RWPE2 (cell line): Measurements from ENCODE around the gene KPTN.

ENCODE experiments used
- ATAC-seq: fragments of 200-7000 bp; cut with Tn5 transposase; 3 replicates; pipeline ENCODE4 v1.9.1; 2021; ENCODE audit warnings: low read depth
- DNase-seq: peaks from one replicate; pipeline ENCODE4 v3.0.0-alpha.2; 2020; ENCODE audit warnings: low spot score
- H3K27ac ChIP-seq: fragments of 450-650 bp; 2 replicates; pipeline ENCODE4 v1.5.1; 2017; ENCODE audit warnings: mild to moderate bottlenecking; ENCODE audit not compliant: poor library complexity, severe bottlenecking
- H3K27me3 ChIP-seq: fragments of 250-450 bp; sonication (Bioruptor Pico); 2 replicates; pipeline ENCODE4 v1.5.1; 2021; ENCODE audit warnings: mild to moderate bottlenecking, moderate library complexity; ENCODE audit not compliant: insufficient read depth, poor library complexity, severe bottlenecking
- H3K36me3 ChIP-seq: fragments of 250-450 bp; sonication (Bioruptor Pico); 2 replicates; pipeline ENCODE4 v1.5.1; 2020; ENCODE audit warnings: low read depth, mild to moderate bottlenecking, moderate library complexity
- H3K4me1 ChIP-seq: fragments of 250-450 bp; sonication (Bioruptor Pico); 2 replicates; pipeline ENCODE4 v1.5.1; 2021; ENCODE audit warnings: mild to moderate bottlenecking, moderate library complexity; ENCODE audit not compliant: insufficient read depth, poor library complexity, severe bottlenecking
- H3K4me3 ChIP-seq: fragments of 250-450 bp; sonication (Bioruptor Pico); 2 replicates; pipeline ENCODE4 v1.5.1; 2021; ENCODE audit warnings: mild to moderate bottlenecking, moderate library complexity; ENCODE audit not compliant: severe bottlenecking
- H3K9me3 ChIP-seq: fragments of 250-450 bp; sonication (Bioruptor Pico); 2 replicates; pipeline ENCODE4 v1.5.1; 2021; ENCODE audit warnings: mild to moderate bottlenecking, moderate library complexity; ENCODE audit not compliant: severe bottlenecking
- TF ChIP-seq, protein P1 (sequence below): fragments of 450-650 bp; IDR thresholded peaks from one replicate; pipeline ENCODE4 v1.5.1; 2017; ENCODE audit warnings: mild to moderate bottlenecking, moderate library complexity; ENCODE audit not compliant: poor library complexity, severe bottlenecking

The KPTN gene

DNA sequence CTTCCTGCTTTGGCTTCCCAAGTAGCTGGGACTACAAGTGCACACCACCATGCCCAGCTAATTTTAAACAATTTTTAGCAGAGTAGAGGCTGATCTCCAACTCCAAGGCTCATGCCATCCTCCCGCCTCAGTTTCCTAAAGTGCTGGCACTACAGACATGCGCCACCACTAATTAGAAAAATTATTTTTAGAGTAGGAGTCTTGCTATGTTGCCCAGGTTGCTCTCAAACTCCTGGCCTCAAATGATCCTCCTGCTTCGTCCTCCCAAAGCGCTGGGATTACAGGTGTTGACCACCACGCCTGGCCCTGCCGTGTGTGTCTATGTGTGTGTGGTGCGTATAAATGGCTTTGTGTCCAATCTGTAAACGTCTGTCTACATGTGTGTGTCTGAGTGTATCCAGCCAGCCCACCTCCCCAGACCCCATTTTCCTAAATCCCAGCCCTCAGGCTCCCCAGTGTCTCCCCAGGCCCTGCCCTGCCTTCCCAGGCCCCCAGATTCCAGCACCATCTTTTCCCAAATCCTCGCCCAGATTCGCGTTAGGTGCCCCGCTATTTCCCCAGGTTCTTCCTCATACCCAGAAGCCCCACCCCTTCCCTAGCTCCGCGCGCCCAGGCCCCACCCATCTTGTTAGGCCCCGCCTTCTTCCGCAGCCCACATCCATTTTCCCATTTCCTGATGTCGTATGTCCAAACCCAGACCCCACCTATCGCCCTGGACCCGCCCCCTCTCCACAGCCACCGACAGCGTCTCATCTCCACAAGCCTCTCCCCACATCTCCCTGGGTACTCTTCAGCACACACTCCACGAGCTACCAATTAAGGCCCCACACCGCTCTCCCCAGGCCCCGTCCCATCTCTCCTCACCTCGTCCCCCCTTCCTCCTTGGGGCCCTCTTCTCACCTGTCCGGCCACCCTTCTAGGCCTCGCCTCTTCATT, 37.2 kb downstream of the KPTN start:
- H3K27ac ChIP-seq: peak overlapping the region; percentile 34
- TF ChIP-seq, protein P1, sequence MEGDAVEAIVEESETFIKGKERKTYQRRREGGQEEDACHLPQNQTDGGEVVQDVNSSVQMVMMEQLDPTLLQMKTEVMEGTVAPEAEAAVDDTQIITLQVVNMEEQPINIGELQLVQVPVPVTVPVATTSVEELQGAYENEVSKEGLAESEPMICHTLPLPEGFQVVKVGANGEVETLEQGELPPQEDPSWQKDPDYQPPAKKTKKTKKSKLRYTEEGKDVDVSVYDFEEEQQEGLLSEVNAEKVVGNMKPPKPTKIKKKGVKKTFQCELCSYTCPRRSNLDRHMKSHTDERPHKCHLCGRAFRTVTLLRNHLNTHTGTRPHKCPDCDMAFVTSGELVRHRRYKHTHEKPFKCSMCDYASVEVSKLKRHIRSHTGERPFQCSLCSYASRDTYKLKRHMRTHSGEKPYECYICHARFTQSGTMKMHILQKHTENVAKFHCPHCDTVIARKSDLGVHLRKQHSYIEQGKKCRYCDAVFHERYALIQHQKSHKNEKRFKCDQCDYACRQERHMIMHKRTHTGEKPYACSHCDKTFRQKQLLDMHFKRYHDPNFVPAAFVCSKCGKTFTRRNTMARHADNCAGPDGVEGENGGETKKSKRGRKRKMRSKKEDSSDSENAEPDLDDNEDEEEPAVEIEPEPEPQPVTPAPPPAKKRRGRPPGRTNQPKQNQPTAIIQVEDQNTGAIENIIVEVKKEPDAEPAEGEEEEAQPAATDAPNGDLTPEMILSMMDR: no peak
- peak overlapping the region; percentile 32 for H3K4me3 ChIP-seq
- H3K36me3 ChIP-seq: no peaks in the 10 kb centered on the region
- H3K9me3 ChIP-seq: no peaks in the 10 kb centered on the region
- peaks cover 23% of the 10 kb centered on the region for H3K27me3 ChIP-seq
- peak; percentile 86 for DNase-seq
- ATAC-seq: peak; percentile 77
- peaks cover 3% of the 10 kb centered on the region for H3K4me1 ChIP-seq

DNA sequence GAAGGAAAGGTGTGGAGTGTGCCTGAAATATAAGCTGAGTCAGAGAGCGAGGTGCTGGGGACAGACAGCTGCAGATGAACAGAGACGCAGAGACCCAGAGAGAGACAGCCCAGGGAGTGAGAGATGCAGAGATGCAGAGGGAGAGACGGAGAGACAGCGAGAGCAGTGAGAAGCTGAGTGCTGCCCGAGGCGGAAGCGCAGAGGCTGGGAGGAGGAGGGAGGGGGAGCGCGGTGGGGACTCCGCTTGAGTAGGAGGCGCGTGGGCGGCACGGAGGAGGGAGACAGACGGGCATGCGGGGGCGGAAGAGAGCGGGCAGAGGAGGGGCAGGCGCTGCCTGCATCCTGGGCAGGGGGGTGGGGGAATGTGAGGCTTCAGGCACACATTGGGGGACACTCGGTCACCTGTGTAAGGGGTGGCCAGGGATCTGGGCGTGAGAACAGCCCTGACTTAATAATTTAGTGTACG, 38.0 kb downstream of the KPTN start:
- DNase-seq (no peak), ATAC-seq (no peak)
- Histone ChIP-seq H3K4me1 (peaks cover 3% of the 10 kb centered on the region), H3K36me3 (no peaks in the 10 kb centered on the region), H3K27ac (no peak overlapping the region), H3K4me3 (no peak overlapping the region), H3K27me3 (peaks cover 23% of the 10 kb centered on the region), H3K9me3 (no peaks in the 10 kb centered on the region)
- TF ChIP-seq, protein P1: no peak

DNA sequence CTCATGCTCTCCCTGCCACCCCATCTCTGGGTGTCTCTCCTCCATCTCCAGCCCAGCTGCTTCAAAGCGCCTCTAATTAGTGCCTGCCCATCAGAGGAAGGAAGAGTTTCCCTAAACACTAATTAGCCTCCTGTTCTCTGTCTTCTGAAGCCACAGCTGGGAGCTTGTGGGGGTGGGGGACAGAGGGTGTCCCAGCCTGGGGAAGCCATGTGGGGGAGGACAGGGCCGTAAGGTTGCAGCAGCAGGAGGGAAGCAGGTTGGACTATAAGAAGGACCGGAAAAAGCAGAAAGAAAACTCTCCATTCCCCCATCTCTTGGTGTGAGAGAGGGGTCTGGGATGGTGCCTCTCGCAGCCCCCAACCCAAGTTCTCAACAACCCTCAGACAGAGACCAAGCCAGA, 38.5 kb downstream of the KPTN start:
- DNase-seq: no peak
- TF ChIP-seq, protein P1: no peak
- no peak for ATAC-seq
- H3K9me3 ChIP-seq: no peaks in the 10 kb centered on the region
- no peak overlapping the region for H3K4me3 ChIP-seq
- no peak overlapping the region for H3K27ac ChIP-seq
- H3K27me3 ChIP-seq: peaks cover 23% of the 10 kb centered on the region
- no peaks in the 10 kb centered on the region for H3K36me3 ChIP-seq
- H3K4me1 ChIP-seq: peaks cover 3% of the 10 kb centered on the region

DNA sequence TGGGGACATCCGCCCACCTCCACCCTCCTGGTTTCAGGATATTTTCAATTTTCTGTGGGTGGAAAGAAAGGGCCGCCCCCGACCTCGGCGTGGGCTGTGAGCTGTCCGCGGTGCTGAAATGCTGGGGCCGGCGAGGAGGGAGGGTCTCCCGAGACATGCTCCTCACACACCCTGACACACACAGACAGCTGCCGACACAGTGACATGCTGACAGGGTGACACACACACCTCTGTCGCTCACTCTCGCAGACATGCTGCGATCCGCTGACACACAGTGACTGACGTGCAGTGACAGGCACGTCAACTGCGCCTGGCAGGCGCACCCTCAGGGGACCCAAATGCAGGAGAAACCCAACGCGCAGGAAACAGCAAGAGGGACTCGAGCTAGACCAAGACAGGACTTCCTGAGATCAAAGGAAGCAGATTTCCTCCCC, 39.6 kb downstream of the KPTN start:
- Histone ChIP-seq H3K36me3 (no peaks in the 10 kb centered on the region), H3K4me3 (no peak overlapping the region), H3K4me1 (peaks cover 3% of the 10 kb centered on the region), H3K9me3 (no peaks in the 10 kb centered on the region), H3K27ac (no peak overlapping the region), H3K27me3 (peaks cover 23% of the 10 kb centered on the region)
- ATAC-seq: no peak
- TF ChIP-seq, protein P1: no peak
- no peak for DNase-seq

DNA sequence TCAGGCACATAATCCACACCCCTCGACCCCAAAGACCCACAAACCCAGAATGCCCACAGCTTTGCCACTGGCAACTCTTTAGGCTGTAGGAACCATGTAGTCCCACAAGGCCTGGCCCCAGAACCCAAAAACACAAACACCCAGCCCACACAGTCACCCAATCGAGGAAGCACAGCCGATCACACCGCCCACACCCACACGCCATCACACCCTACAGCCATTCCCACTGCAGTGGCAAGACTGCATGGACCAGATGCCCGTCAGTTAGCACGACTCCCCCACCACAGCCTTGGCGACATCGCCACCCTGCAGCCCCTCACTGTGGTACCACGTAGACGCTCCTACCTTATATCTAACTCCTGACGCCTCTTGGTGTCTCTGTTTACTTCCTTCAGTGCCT, 40.7 kb downstream of the KPTN start:
- Histone ChIP-seq H3K4me3 (no peak overlapping the region), H3K9me3 (no peaks in the 10 kb centered on the region), H3K4me1 (peaks cover 3% of the 10 kb centered on the region), H3K27me3 (peaks cover 15% of the 10 kb centered on the region), H3K36me3 (no peaks in the 10 kb centered on the region), H3K27ac (no peak overlapping the region)
- ATAC-seq (no peak), DNase-seq (no peak)
- TF ChIP-seq, protein P1: no peak
